ENCODE results near the gene TAS2R38.
A peak's percentile ranks its signal among the peaks of the same experiment; 100 is the strongest.

TAS2R38 gene

GRCh38 chr7:141975806-141976523 lies 2.4 kb upstream of the TAS2R38 start:
- peak; percentile 8 to 74 for DNase-seq

GRCh38 chr7:141974831-141975230 lies 1.3 kb upstream of the TAS2R38 start:
- peak in 1 of 2 experiments; percentile 7 for DNase-seq

DNA sequence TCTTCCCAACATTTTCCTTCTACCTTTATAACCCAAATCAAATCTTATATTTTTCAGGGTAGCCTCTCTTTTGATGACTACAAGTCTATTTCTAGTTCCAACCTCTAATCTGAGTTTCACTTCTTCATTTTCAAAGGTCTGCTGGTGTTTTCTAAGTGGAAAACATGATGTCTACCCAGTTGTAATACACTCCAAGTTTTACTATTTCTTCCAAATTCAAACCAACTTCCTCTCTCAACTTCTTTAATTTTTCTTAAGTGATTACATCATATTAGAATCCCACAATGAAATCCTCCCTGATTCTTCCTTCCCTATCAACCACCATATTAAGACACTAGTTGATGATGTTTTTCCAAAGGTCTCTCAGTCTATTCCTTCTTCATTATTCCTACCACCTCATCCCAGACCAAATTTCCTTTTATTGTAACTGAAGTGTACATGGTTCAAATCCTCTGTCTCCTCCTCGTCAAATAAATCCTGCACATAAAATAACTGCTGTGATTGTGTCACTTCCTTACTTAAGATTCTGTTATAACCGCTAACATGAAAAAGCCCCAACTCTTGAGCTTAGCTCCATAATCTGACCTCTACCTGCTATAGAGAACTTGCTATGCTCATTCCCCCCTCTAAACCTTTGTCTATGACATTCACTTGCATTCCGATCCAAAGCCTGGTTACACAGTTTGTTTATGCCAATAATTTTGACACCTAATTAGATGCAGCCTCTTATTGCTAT lies 12.7 kb downstream of the TAS2R38 start:
- no peak for DNase-seq

- no peak for DNase-seq
Measured at GRCh38 chr7:141956084-141956483, 17.5 kb downstream of the TAS2R38 start.

- no peak for DNase-seq
Measured at GRCh38 chr7:141954334-141954733, 19.2 kb downstream of the TAS2R38 start.

GRCh38 chr7:141952461-141952860 lies 21.1 kb downstream of the TAS2R38 start:
- no peak for DNase-seq

DNA sequence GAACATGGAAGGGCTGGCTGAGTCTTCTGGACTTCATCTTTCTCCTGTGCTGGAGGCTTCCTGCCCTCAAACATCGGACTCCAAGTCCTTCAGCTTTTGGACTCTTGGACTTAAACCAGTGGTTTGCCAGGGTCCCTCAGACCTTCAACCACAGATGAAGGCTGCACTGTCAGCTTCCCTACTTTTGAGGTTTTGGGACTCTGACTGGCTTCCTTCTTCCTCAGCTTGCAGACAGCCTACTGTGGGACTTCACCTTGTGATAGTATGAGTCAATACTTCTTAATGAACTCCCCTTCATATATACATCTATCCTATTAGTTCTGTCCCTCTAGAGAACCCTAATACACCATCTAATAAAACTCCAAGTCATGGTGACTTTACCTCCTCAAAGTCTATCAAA lies 22.8 kb downstream of the TAS2R38 start:
- no peak for DNase-seq

GRCh38 chr7:141949911-141950310 lies 23.7 kb downstream of the TAS2R38 start:
- DNase-seq, result no peak

DNA sequence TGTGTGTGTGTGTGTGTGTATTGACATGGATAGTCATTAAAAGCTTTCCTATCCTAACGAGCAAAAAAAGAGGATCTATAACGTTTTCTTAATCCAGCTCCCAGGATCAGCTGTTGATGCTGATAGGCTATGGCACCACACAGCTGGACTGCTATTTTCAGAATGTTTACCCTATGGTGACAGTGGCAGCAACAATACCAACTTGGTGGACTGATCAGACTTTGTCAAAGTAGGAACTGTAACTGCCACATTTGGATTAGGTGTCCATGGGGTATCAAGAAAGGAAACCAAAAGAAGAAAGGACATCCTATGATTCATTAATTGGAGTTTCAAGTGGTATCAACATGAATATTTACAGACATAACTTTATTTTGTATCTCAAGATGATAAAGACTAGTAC lies 24.1 kb downstream of the TAS2R38 start:
- no peak for DNase-seq

DNA sequence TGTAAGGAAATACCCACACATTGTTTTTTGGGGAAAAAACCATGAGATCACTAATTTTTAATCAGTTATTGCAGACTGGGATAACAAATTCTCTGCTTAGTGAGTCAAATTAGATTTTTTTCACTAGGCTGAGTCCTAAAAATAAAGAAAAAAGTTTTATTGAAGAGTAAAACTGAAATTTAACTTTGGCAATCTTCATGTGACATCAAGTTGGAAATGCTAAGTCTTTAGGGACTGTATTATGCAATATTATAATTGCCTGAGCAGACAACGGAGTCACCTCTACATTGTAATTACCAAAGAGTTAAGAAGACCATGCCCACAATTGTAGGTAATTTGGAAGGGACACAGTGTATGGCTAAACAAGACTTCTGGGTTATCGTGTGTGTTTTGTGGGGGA lies 24.6 kb downstream of the TAS2R38 start:
- DNase-seq, result no peak

GRCh38 chr7:141946796-141947195 lies 26.8 kb downstream of the TAS2R38 start, which contains the start of gene CLEC5A:
Gene CLEC5A, minus strand, starts transcription at chr7:141946974. Its CDS starts 682 bp downstream, at chr7:141946292.
- DNase-seq, result no peak

DNA sequence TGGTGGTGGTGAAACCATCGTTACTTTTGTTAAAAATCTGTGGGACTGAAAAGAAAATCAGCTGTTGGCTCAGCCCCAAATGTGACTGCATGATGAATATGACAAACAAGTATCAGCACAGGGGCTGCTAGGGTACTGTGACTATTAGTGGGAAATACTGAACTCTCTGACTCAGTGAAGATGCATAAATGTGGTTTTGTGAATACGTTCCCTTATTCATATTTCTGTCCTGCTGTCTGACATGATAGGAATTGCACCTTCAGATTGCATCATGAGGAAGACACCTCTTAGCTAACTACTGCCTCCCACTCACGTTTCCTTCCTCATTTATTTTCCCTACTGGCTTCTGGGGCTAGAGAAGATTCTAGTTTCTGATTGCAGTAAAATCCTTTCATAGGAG lies 28.2 kb downstream of the TAS2R38 start:
- DNase-seq, result no peak

GRCh38 chr7:141944811-141945210 lies 28.8 kb downstream of the TAS2R38 start:
- no peak for DNase-seq

DNA sequence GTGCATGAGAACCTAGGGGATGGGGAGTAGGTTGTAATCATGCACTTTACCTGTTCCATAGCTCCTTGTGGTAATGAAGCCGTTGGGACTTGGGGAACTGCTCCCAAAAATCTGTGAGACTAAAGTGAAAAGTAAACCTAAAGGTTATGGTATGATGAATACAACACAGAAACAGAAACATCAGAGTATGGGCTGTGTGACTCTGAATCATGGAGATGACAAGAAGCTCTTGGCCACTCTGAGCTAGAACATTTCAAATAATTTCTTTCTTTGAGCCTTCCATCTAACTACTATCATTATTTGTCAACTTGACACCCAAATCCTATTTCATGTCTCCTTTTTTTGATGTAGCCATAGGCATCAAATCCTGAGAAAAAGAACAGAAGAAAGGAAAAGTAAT lies 29.7 kb downstream of the TAS2R38 start:
- DNase-seq, result no peak

- no peak for DNase-seq
Measured at GRCh38 chr7:141941075-141941474, 32.5 kb downstream of the TAS2R38 start.

DNA sequence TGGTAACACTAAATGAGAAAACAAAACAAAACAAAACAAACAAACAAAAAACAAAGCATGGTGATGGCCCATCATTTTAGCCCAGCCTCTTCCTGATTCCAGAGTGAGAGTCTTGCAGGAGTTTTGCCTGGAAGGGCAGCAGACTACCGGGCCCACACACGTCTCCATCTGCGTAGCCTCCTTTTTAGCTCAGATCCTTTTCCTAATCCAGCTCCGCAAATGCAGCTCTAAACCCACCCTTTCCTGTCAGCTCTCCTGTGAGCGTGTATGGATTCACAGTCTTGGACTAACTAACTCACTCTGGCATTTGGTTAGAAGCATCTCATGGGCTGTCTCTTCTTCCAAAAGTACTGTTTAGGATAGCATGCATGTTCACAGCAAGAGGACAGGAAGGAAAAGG lies 43.4 kb downstream of the TAS2R38 start:
- no peak for DNase-seq

- no peak for DNase-seq
Measured at GRCh38 chr7:141928845-141929195, 44.8 kb downstream of the TAS2R38 start.

DNA sequence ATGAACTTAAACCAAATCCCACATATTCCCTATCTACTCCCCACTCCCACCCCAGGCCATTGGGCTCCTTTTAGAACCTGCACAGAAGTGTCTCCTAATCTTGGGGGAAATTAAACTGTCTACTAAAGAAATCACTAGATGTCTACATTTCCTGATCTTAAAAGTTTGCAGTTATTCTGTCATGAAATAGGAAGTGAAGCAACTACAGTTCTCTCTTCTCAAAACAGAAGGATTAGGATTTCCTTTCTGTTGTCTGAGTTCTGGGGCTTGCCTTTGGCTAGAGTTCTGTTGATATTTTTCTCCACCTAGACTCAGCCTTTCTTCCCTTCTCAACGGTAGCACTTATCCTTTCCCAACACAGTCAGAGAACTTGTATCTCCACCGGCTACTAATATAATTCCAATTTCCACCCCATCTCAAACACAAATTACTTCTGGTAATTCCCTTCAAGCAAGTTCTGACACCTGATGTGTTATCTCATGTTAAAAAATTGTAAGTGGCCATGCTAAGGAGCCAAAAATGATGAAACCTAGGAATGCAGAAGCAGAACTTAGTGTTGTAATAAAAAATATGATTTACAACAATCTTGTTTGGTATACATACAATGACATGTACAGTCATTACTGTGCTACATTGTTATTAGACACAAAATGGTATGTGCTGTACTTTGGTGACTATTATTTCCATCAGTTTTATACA lies 45.3 kb downstream of the TAS2R38 start:
- no peak for DNase-seq
